Endothelial cell of umbilical vein (primary cell): ENCODE results near the gene NFYC.

ENCODE experiments used
- EZH2 ChIP-seq: IDR thresholded peaks from 2 replicates; pipeline ENCODE4 v1.6.1; 2012; ENCODE audit warnings: borderline replicate concordance, low read depth, mild to moderate bottlenecking, moderate library complexity, low read length, inconsistent platforms; ENCODE audit not compliant: severe bottlenecking
- MAX ChIP-seq: IDR thresholded peaks from 2 replicates; pipeline ENCODE4 v1.6.1; 2011; ENCODE audit not compliant: insufficient read depth, insufficient read length
- POLR2A ChIP-seq: IDR thresholded peaks from 2 replicates; pipeline ENCODE4 v1.6.1; 2012; ENCODE audit warnings: low read depth, mild to moderate bottlenecking, control low read depth, low read length
- TF ChIP-seq, protein P1 (sequence below), 2 donors: IDR thresholded peaks; 1 replicate in 1 of 2; 2 replicates in 1 of 2; pipeline ENCODE4 v1.5.1; 2011; ENCODE audit warnings: low read length in 2 of 2, mild to moderate bottlenecking in 2 of 2, moderate library complexity in 2 of 2, control low read depth in 1 of 2, inconsistent platforms in 1 of 2, low read depth in 1 of 2; ENCODE audit not compliant: insufficient read depth in 1 of 2; ENCODE audit errors: extremely low read depth in 1 of 2

- TF ChIP-seq, protein P1, sequence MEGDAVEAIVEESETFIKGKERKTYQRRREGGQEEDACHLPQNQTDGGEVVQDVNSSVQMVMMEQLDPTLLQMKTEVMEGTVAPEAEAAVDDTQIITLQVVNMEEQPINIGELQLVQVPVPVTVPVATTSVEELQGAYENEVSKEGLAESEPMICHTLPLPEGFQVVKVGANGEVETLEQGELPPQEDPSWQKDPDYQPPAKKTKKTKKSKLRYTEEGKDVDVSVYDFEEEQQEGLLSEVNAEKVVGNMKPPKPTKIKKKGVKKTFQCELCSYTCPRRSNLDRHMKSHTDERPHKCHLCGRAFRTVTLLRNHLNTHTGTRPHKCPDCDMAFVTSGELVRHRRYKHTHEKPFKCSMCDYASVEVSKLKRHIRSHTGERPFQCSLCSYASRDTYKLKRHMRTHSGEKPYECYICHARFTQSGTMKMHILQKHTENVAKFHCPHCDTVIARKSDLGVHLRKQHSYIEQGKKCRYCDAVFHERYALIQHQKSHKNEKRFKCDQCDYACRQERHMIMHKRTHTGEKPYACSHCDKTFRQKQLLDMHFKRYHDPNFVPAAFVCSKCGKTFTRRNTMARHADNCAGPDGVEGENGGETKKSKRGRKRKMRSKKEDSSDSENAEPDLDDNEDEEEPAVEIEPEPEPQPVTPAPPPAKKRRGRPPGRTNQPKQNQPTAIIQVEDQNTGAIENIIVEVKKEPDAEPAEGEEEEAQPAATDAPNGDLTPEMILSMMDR (IDR thresholded peaks at IDR 0.05; ENCODE audit: extremely low read depth in 1 of 2, insufficient read depth in 1 of 2, low read depth in 1 of 2, low read length in 2 of 2) = no peak
- TF ChIP-seq EZH2 = no peak
- TF ChIP-seq MAX = no peak
- no peak for TF ChIP-seq POLR2A
Observed at GRCh38 chr1:40710581-40711315, 19.2 kb downstream of the NFYC start.
